Measurements from ENCODE around the gene PTCH2. TPM values are rescaled to one million over a fixed set of nuclear protein-coding genes. Genes with fewer than 3 reads are reported as not detected.

PTCH2 gene
- total RNA-seq, 1 donor from 2014 or later, result 0.51 TPM

- no peak for DNase-seq (ENCODE audit: low spot score)
- Mint-ChIP-seq H3K9me3 (ENCODE audit: unreplicated experiment) (no peaks in the 10 kb centered on the region), H3K36me3 (ENCODE audit: low read depth, unreplicated experiment) (no peaks in the 10 kb centered on the region), H3K27ac (ENCODE audit: unreplicated experiment) (no peak overlapping the region), H3K4me1 (ENCODE audit: unreplicated experiment) (peaks cover 8% of the 10 kb centered on the region), H3K27me3 (ENCODE audit: unreplicated experiment) (peaks cover 16% of the 10 kb centered on the region), H3K4me3 (ENCODE audit: unreplicated experiment) (no peak overlapping the region)
- TF ChIP-seq, protein P1, sequence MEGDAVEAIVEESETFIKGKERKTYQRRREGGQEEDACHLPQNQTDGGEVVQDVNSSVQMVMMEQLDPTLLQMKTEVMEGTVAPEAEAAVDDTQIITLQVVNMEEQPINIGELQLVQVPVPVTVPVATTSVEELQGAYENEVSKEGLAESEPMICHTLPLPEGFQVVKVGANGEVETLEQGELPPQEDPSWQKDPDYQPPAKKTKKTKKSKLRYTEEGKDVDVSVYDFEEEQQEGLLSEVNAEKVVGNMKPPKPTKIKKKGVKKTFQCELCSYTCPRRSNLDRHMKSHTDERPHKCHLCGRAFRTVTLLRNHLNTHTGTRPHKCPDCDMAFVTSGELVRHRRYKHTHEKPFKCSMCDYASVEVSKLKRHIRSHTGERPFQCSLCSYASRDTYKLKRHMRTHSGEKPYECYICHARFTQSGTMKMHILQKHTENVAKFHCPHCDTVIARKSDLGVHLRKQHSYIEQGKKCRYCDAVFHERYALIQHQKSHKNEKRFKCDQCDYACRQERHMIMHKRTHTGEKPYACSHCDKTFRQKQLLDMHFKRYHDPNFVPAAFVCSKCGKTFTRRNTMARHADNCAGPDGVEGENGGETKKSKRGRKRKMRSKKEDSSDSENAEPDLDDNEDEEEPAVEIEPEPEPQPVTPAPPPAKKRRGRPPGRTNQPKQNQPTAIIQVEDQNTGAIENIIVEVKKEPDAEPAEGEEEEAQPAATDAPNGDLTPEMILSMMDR (IDR thresholded peaks at IDR 0.05; ENCODE audit: unreplicated experiment), result no peak
Observed at GRCh38 chr1:44786841-44787426, 56.1 kb downstream of the PTCH2 start.

- Mint-ChIP-seq H3K4me3 (ENCODE audit: unreplicated experiment) (no peak overlapping the region), H3K27me3 (ENCODE audit: unreplicated experiment) (peaks cover 14% of the 10 kb centered on the region), H3K36me3 (ENCODE audit: low read depth, unreplicated experiment) (peaks cover 4% of the 10 kb centered on the region), H3K4me1 (ENCODE audit: unreplicated experiment) (peaks cover 8% of the 10 kb centered on the region), H3K9me3 (ENCODE audit: unreplicated experiment) (no peaks in the 10 kb centered on the region), H3K27ac (ENCODE audit: unreplicated experiment) (no peak overlapping the region)
- TF ChIP-seq, protein P1 (IDR thresholded peaks at IDR 0.05; ENCODE audit: unreplicated experiment), result peak; percentile 100
- peak; percentile 82 for DNase-seq (ENCODE audit: low spot score)
Observed at GRCh38 chr1:44786138-44786840, 56.8 kb downstream of the PTCH2 start.

DNA sequence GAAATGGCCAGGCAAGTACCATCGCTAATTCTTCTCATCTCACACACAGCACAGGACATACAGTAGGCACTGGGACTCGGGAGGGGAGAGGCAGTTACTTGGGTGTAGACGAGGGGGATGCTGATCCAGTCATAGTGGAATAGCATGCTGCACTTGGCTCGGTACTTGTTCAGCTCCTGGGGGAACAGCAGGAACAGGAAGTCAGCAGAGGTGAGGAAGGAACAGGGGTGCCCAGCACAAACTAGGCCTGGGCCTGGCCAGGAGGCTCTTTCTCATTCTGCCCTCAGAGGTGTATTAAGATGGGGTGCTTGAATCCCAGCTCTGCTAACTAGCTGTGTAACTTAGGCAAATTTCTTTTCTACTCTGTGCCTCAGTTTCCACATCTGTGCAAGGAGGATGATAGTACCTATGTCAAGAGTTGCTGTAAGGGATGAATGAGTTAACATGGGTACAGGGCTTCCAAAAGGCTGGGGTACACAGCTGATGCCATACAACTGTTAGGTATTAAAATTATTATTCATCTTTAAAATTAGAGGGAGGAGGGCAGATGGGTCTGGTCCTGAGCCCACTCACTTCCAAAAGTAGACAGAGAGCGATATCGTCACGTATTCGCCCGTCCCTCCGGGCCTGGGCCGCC, 57.4 kb downstream of the PTCH2 start:
- TF ChIP-seq, protein P1 (IDR thresholded peaks at IDR 0.05; ENCODE audit: unreplicated experiment), result no peak
- Mint-ChIP-seq H3K4me3 (ENCODE audit: unreplicated experiment) (peak overlapping the region; percentile 43), H3K27ac (ENCODE audit: unreplicated experiment) (no peak overlapping the region), H3K9me3 (ENCODE audit: unreplicated experiment) (no peaks in the 10 kb centered on the region), H3K27me3 (ENCODE audit: unreplicated experiment) (peaks cover 14% of the 10 kb centered on the region), H3K4me1 (ENCODE audit: unreplicated experiment) (peaks cover 8% of the 10 kb centered on the region), H3K36me3 (ENCODE audit: low read depth, unreplicated experiment) (peaks cover 5% of the 10 kb centered on the region)
- no peak for DNase-seq (ENCODE audit: low spot score)

GRCh38 chr1:44785029-44785380, 58.0 kb downstream of the PTCH2 start:
- Mint-ChIP-seq H3K4me3 (ENCODE audit: unreplicated experiment) (peak overlapping the region; percentile 43), H3K36me3 (ENCODE audit: low read depth, unreplicated experiment) (peaks cover 11% of the 10 kb centered on the region), H3K27me3 (ENCODE audit: unreplicated experiment) (peaks cover 16% of the 10 kb centered on the region), H3K27ac (ENCODE audit: unreplicated experiment) (no peak overlapping the region), H3K4me1 (ENCODE audit: unreplicated experiment) (peaks cover 8% of the 10 kb centered on the region), H3K9me3 (ENCODE audit: unreplicated experiment) (no peaks in the 10 kb centered on the region)
- TF ChIP-seq, protein P1 (IDR thresholded peaks at IDR 0.05; ENCODE audit: unreplicated experiment), result no peak
- no peak for DNase-seq (ENCODE audit: low spot score)

Data from endothelial cell (in vitro differentiated cells).